HG02852 (cell line): ENCODE results near the gene C18orf63.

Experiments
- ATAC-seq: cut with Tn5 transposase; IDR thresholded peaks from one replicate; pipeline ENCODE4 v1.9.1; 2021; ENCODE audit warnings: mild to moderate bottlenecking, moderate library complexity; ENCODE audit not compliant: unreplicated experiment

Gene C18orf63

GRCh38 chr18:74402806-74403433, 87.3 kb downstream of the C18orf63 start:
- no peak for ATAC-seq

GRCh38 chr18:74407888-74408287, 92.2 kb downstream of the C18orf63 start:
- no peak for ATAC-seq
